ENCODE results near the gene GULP1.
"Not testable (repeated sequence)": the region's sequence is repeated elsewhere in the genome, so short reads cannot be mapped to it uniquely, and the experiment has no call there.

GULP1 gene

DNA sequence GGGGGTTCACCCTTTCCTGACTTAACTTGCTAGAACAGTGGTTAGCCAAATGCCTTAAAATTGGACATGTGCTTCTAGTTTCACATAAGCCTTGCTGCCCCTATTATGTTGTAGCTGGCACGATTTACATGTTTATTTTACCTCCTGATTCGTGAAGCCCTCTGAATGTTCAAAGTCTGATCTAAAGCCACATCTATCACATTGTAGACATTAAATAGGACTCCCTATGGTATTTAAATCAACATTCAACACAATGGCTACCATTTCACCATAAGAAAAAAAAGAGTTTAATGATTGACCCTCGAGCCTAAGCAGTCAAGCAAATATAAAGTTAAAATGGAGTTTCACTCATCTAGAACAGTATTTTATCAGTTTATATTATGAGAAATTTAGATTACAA, 151.5 kb downstream of the GULP1 start:
- DNase-seq (ENCODE audit: insufficient read length, low spot score): no peak
- TF ChIP-seq POLR2A (IDR thresholded peaks at IDR 0.05; ENCODE audit: low read depth, low read length): no peak
- no peak for TF ChIP-seq POLR2AphosphoS5 (IDR thresholded peaks at IDR 0.05; ENCODE audit: low read depth, low read length)
- no peak for TF ChIP-seq SPI1 (IDR thresholded peaks at IDR 0.05; ENCODE audit: low read depth, low read length)
- no peak for TF ChIP-seq POU2F2 (IDR thresholded peaks at IDR 0.05; ENCODE audit: low read depth, low read length)
- no peak for TF ChIP-seq TAF1 (IDR thresholded peaks at IDR 0.05; ENCODE audit: low read depth, low read length)
- TF ChIP-seq PAX5 (IDR thresholded peaks at IDR 0.05; ENCODE audit: insufficient read depth, low read length, severe bottlenecking): no peak
- no peak for FAIRE-seq

DNA sequence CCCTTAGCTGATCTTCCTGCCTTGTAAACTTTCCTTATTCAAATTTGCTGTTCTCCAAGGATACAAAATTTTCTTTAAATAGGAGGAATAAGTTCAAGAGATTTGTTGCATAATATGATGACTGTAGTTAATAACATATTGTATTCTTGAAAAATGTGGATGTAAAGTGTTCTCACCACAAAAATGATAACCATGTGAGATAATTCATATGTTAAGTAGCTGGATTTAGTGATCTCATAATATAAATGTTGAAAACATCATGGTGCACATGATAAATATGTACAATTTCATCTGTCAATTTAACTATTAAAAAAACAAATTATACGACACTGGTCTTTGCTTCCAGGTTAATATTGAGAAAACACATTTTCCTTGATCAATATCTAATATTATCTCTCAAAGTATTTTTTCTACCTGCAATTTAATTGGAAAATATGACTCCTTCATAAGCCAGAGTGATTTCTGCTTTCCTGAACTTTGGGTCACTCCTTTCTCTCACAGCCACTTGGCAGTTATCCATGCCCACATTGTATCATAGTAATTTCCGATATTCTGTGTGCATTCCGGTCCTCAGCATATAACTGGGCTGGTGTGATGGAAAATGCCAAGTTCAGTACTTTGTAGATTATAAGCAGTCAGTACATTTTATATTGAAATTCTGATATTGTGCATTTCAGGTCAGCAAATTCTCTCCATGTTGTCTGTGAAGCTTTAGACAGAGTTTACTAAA, 152.6 kb downstream of the GULP1 start:
- DNase-seq (ENCODE audit: insufficient read length, low spot score) (no peak), FAIRE-seq (no peak)
- no peak for TF ChIP-seq TAF1 (IDR thresholded peaks at IDR 0.05; ENCODE audit: low read depth, low read length)
- TF ChIP-seq SPI1 (IDR thresholded peaks at IDR 0.05; ENCODE audit: low read depth, low read length): no peak
- TF ChIP-seq POLR2A (IDR thresholded peaks at IDR 0.05; ENCODE audit: low read depth, low read length): no peak
- no peak for TF ChIP-seq POLR2AphosphoS5 (IDR thresholded peaks at IDR 0.05; ENCODE audit: low read depth, low read length)
- TF ChIP-seq PAX5 (IDR thresholded peaks at IDR 0.05; ENCODE audit: insufficient read depth, low read length, severe bottlenecking): no peak
- no peak for TF ChIP-seq POU2F2 (IDR thresholded peaks at IDR 0.05; ENCODE audit: low read depth, low read length)

DNA sequence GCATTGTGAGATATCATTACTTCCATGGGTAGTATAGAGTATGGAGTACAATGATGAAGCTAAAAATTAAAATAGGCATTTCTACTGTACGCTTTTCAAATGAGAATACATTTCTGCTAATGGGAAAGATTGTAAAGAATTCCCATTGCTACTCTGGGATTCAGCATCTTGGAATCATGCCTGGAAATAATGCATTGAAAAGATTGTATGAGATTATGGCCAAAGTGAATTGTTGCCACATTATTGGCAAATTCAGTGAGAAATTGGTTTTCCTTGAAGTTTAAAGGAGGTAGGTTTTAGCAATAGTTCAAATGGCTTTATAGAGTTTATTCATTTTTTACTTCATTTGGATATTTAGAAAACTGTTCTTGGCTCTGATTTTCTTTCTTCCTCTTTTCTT, 157.9 kb downstream of the GULP1 start:
- no peak for FAIRE-seq
- TF ChIP-seq TAF1 (IDR thresholded peaks at IDR 0.05; ENCODE audit: low read depth, low read length) (no peak), SPI1 (IDR thresholded peaks at IDR 0.05; ENCODE audit: low read depth, low read length) (no peak), PAX5 (IDR thresholded peaks at IDR 0.05; ENCODE audit: insufficient read depth, low read length, severe bottlenecking) (no peak), POU2F2 (IDR thresholded peaks at IDR 0.05; ENCODE audit: low read depth, low read length) (no peak), POLR2AphosphoS5 (IDR thresholded peaks at IDR 0.05; ENCODE audit: low read depth, low read length) (no peak), POLR2A (IDR thresholded peaks at IDR 0.05; ENCODE audit: low read depth, low read length) (no peak)
- no peak for DNase-seq (ENCODE audit: insufficient read length, low spot score)

DNA sequence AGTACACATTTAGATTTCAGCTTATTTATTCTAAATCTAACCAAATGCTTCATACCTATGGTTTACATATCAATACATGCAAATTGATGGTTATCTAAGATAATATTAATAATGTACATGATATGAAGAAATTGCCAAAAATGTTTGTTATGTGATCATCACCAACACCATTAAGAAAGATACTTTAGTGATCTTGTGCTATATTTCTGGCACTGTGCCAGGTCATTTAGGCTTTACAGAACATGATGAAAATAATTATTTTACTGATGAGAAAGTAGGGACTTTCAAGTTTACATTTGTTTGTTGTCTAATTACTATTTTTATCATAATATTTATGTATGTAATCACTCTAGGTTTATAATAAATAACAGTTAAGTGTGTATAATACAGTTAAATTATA, 158.3 kb downstream of the GULP1 start:
- TF ChIP-seq PAX5 (IDR thresholded peaks at IDR 0.05; ENCODE audit: insufficient read depth, low read length, severe bottlenecking) (no peak), SPI1 (IDR thresholded peaks at IDR 0.05; ENCODE audit: low read depth, low read length) (no peak), POLR2A (IDR thresholded peaks at IDR 0.05; ENCODE audit: low read depth, low read length) (no peak), TAF1 (IDR thresholded peaks at IDR 0.05; ENCODE audit: low read depth, low read length) (no peak), POU2F2 (IDR thresholded peaks at IDR 0.05; ENCODE audit: low read depth, low read length) (no peak), POLR2AphosphoS5 (IDR thresholded peaks at IDR 0.05; ENCODE audit: low read depth, low read length) (no peak)
- no peak for DNase-seq (ENCODE audit: insufficient read length, low spot score)
- FAIRE-seq: no peak

DNA sequence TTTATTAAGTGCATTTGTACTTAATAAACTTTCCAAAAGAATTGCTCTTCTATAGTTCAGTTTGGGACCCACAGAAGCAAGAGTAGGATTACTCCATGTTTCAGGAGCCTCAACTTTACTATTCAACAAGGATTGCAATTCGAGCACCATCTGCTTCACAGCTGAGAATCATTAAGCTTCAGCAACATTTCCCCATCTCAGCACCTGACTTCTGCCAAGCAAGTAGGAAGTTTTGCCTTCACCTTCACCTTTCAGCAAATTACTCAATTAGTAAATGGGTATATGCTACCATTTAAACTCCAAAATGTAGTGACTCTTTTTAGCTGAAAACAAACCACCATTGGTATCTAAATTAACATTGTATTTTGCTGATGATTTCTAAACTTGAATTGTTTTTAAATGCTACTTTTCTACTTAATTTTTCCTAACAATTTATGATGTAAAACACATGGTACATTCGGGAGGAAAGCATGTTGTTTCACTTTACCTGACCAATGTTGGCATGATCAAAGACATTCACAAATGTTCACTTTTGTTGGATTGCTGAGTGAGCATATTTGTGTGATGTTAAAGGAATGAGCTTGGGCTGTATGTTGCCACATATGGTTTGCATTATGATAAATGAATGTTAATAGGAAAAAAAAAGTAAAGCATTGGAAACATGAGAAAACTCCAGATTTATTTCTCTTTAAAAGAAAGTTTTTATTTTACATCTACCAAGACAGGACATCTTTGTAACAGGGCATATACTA, 159.2 kb downstream of the GULP1 start:
- no peak for DNase-seq (ENCODE audit: insufficient read length, low spot score)
- TF ChIP-seq SPI1 (IDR thresholded peaks at IDR 0.05; ENCODE audit: low read depth, low read length) (no peak), POLR2AphosphoS5 (IDR thresholded peaks at IDR 0.05; ENCODE audit: low read depth, low read length) (no peak), PAX5 (IDR thresholded peaks at IDR 0.05; ENCODE audit: insufficient read depth, low read length, severe bottlenecking) (no peak), POU2F2 (IDR thresholded peaks at IDR 0.05; ENCODE audit: low read depth, low read length) (no peak)
- no peak for FAIRE-seq

DNA sequence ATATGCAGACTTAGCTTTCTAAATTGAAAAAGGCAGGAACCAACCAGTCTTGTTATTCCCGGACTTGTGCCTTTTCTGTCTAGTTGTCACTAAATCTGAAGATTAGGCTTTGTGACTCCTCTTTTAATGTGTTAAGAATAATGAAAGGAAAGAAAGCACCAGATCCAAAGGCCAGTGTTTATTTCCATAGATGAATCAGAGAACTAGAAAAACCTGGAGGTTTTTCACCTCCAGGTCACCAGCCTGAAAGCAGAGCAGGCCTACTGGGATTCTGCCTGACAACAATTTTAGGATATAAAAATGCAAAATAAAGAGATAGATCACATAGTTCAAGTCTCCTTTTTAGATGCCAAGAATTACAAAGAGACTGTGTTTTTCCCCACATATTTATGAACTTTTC, 160.4 kb downstream of the GULP1 start:
- no peak for DNase-seq (ENCODE audit: insufficient read length, low spot score)

DNA sequence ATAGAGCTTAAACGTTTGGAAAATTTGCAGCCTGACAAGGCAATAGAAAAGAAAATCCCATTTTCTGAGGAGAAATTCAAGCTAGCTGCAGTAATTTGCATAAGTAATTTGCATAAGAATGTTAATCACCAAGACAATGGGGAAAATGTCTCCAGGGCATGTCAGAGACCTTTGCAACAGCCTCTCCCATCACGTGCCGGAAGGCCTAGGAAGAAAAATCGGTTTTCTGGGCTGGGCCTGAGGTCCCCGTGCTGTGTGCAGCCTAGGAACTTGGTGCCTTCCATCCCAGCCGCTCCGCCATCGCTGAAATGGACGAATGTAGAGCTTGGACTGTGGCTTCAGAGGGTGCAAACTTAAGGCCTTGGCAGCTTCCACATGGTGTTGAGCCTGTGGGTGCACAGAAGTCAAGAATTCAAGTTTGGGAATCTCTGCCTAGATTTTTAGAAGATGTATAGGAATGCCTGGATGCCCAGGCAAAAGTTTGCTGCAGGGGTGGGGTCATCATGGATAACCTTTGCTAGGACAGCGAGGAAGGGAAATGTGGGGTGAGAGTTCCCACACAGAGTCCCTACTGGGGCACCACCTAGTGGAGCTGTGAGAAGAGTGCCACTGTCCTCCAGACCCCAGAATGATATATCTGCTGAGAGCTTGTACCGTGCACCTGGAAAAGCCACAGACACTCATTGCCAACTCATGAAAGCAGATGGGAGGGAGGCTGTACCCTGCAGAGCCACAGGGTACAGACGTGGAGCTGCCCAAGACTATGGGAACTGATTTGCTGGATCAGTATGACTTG, 164.6 kb downstream of the GULP1 start:
- DNase-seq (ENCODE audit: insufficient read length, low spot score) (no peak), FAIRE-seq (no peak)
- TF ChIP-seq TAF1 (IDR thresholded peaks at IDR 0.05; ENCODE audit: low read depth, low read length): no peak
- TF ChIP-seq SPI1 (IDR thresholded peaks at IDR 0.05; ENCODE audit: low read depth, low read length): no peak
- TF ChIP-seq PAX5 (IDR thresholded peaks at IDR 0.05; ENCODE audit: insufficient read depth, low read length, severe bottlenecking): no peak
- TF ChIP-seq POU2F2 (IDR thresholded peaks at IDR 0.05; ENCODE audit: low read depth, low read length): no peak
- TF ChIP-seq POLR2AphosphoS5 (IDR thresholded peaks at IDR 0.05; ENCODE audit: low read depth, low read length): no peak
- no peak for TF ChIP-seq POLR2A (IDR thresholded peaks at IDR 0.05; ENCODE audit: low read depth, low read length)

More for the DNA sequence above, 160.4 kb downstream of the GULP1 start:
- FAIRE-seq: no peak
- TF ChIP-seq TAF1 (IDR thresholded peaks at IDR 0.05; ENCODE audit: low read depth, low read length) (no peak), POLR2AphosphoS5 (IDR thresholded peaks at IDR 0.05; ENCODE audit: low read depth, low read length) (no peak)

DNA sequence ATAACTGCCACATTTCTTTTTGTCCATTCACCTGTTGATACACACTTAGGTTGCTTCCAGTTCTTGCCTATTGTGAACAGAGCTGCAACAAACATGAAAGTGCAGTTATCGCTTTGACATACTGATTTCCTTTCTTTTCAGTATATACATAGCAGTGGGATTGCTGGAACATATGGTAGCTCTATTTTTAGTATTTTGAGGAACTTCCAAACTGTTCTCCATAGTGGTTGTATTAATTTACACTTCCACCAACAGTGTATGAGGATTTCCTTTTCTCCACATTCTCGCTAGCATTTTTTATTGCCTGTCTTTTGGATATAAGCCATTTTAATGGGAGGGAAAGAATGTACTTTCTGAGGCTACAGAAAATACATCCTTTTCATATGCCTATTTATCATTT, 167.4 kb downstream of the GULP1 start:
- FAIRE-seq (no peak), DNase-seq (ENCODE audit: insufficient read length, low spot score) (no peak)
- TF ChIP-seq POLR2A (IDR thresholded peaks at IDR 0.05; ENCODE audit: low read depth, low read length) (no peak), SPI1 (IDR thresholded peaks at IDR 0.05; ENCODE audit: low read depth, low read length) (no peak), POLR2AphosphoS5 (IDR thresholded peaks at IDR 0.05; ENCODE audit: low read depth, low read length) (no peak), TAF1 (IDR thresholded peaks at IDR 0.05; ENCODE audit: low read depth, low read length) (no peak), POU2F2 (IDR thresholded peaks at IDR 0.05; ENCODE audit: low read depth, low read length) (no peak), PAX5 (IDR thresholded peaks at IDR 0.05; ENCODE audit: insufficient read depth, low read length, severe bottlenecking) (no peak)

DNA sequence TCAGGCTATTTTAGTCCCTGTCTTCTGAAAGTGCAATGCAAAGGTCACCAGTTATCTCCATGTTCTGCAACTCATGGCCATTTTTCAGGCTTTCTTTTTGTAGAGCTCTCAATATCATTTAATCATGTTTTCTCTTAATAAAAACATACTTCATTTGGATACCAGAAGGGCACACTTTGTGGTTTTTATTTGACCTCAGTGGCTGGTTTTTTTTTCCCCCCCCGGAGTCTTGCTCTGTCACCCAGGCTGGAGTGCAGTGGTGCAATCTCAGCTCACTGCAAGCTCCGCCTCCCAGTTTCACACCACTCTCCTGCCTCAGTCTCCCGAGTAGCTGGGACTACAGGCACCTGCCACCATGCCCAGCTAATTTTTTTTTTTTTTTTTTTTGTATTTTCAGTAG, 174.4 kb downstream of the GULP1 start:
- FAIRE-seq: not testable (repeated sequence)

More for the DNA sequence above, 174.4 kb downstream of the GULP1 start:
- DNase-seq (ENCODE audit: insufficient read length, low spot score): not testable (repeated sequence)

Measured in GM12891 (cell line).